ENCODE data around the gene ZNF234.

DNA sequence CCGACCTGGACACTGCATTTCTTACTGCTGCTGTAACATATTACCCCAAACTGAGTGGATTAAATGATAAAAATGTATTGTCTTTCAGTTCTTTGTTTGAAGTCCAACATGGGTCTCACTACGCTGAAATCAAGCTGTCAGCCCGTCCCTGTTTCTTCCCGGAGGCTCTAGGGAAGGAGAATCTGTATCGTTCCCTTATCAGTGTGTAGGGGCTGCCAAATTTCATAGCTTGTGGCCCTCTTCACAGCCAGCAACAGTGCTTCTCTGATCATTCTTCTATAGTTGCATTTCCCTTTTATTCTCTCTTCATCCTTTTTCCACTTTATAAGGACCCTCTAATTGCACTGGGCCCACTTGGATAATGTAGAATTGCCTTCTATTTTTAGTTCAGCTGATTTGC, 10.1 kb downstream of the ZNF234 start:
- TF ChIP-seq, protein P1, sequence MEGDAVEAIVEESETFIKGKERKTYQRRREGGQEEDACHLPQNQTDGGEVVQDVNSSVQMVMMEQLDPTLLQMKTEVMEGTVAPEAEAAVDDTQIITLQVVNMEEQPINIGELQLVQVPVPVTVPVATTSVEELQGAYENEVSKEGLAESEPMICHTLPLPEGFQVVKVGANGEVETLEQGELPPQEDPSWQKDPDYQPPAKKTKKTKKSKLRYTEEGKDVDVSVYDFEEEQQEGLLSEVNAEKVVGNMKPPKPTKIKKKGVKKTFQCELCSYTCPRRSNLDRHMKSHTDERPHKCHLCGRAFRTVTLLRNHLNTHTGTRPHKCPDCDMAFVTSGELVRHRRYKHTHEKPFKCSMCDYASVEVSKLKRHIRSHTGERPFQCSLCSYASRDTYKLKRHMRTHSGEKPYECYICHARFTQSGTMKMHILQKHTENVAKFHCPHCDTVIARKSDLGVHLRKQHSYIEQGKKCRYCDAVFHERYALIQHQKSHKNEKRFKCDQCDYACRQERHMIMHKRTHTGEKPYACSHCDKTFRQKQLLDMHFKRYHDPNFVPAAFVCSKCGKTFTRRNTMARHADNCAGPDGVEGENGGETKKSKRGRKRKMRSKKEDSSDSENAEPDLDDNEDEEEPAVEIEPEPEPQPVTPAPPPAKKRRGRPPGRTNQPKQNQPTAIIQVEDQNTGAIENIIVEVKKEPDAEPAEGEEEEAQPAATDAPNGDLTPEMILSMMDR (IDR thresholded peaks at IDR 0.05) = no peak
- TF ChIP-seq ZFX (IDR thresholded peaks at IDR 0.05; ENCODE audit: borderline replicate concordance) = no peak
